ENCODE data around the gene RPUSD2. TPM values are rescaled to one million over a fixed set of nuclear protein-coding genes. Genes with fewer than 3 reads are reported as not detected.

Gene RPUSD2
- total RNA-seq, 5 donors from 2014 or later (not counting 1 experiment from before 2014, with no cell fraction given) = 17.4 to 24.7 (median 18.9) TPM

- H3K4me1 Mint-ChIP-seq = peaks cover 27 to 36% (median 31%) of the 10 kb centered on the region in 3 donors
- Histone ChIP-seq H3K27me3 (replicated peaks in 1 of 2; ENCODE audit: control insufficient read depth in 2 of 2, extremely low read depth in 1 of 2, insufficient read depth in 2 of 2, low read length in 1 of 2) (peaks cover 0 to 12% of the 10 kb centered on the region in 2 experiments), H3K36me3 (ENCODE audit: control insufficient read depth in 2 of 2, extremely low read depth in 1 of 2, insufficient read depth in 1 of 2, low read length in 1 of 2) (no peaks in the 10 kb centered on the region), H3K4me1 (ENCODE audit: control insufficient read depth in 1 of 2, extremely low read depth in 1 of 2, insufficient read depth in 2 of 2, low read length in 2 of 2) (peaks cover 6 to 16% of the 10 kb centered on the region in 2 experiments), H3K27ac (ENCODE audit: low read length) (no peak overlapping the region), H3K4me3 (ENCODE audit: control insufficient read depth in 1 of 2, extremely low read depth in 1 of 2, low read length in 1 of 2) (no peak overlapping the region), H3K9me3 (no peaks in the 10 kb centered on the region)
- ATAC-seq (replicated peaks in 1 of 4) = no peak
- POLR2A ChIA-PET = no interaction called here
- no peak for DNase-seq
- H3K4me3 Mint-ChIP-seq = peak overlapping the region in 1 of 3 donors; percentile 45
- CTCF ChIA-PET = interaction anchor here (0.5 to 1.6 kb wide), 7 partner anchors 10 to 318 kb away, joined by 3 to 6 read pairs (median 5); partner anchors contain the start of gene CCDC32 (in 1 of the 2)
- H3K27me3 Mint-ChIP-seq = peaks cover 4% of the 10 kb centered on the region in 2 donors
- H3K27ac Mint-ChIP-seq = no peak overlapping the region
- no peaks in the 10 kb centered on the region for H3K9me3 Mint-ChIP-seq
- no peaks in the 10 kb centered on the region for H3K36me3 Mint-ChIP-seq
- WGBS (ENCODE audit: insufficient coverage) = 97% methylated on average over 7 of the region's 8 CpGs
Observed at GRCh38 chr15:40591389-40591788, 22.3 kb downstream of the RPUSD2 start.

DNA sequence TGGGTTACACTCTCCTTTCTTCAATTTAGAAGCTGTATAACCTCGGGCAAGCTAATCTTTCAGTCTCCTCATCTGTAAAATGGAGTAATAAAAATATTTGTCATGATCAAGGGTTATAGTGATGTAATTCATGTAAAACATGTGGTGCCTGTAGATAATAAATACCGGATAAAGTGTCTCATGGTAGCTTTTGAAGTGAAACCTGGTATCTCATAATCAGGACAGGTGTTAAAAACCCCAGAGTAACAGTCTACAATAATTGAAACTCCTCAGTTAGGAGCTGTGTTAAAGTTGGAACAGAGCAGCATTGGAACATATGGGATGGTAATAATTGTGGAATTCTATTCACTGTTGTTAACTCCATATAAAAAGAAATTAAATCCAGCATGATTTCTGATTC is 24.1 kb downstream of the RPUSD2 start:
- ChIA-PET CTCF (interaction anchor here (0.6 to 1.2 kb wide), 6 partner anchors 9 to 651 kb away, joined by 3 to 6 read pairs (median 3); partner anchors contain the start of genes CCDC32 (in 1 of the 2), DNAJC17 (in 1 of the 2), RPUSD2 (in 1 of the 2) and ZFYVE19 (in 1 of the 2)), POLR2A (interaction anchor here (0.5 to 0.6 kb wide), 2 partner anchors 23 to 165 kb away, joined by 3 to 4 read pairs; no protein-coding TSS in a partner anchor)
- H3K36me3 ChIP-seq (ENCODE audit: control insufficient read depth in 2 of 2, extremely low read depth in 1 of 2, insufficient read depth in 1 of 2, low read length in 1 of 2) = no peaks in the 10 kb centered on the region
- H3K9me3 ChIP-seq = no peaks in the 10 kb centered on the region
- H3K27me3 ChIP-seq (replicated peaks in 1 of 2; ENCODE audit: control insufficient read depth in 2 of 2, extremely low read depth in 1 of 2, insufficient read depth in 2 of 2, low read length in 1 of 2) = peaks cover 0 to 9% of the 10 kb centered on the region in 2 experiments
- H3K9me3 Mint-ChIP-seq = no peaks in the 10 kb centered on the region
- H3K4me3 ChIP-seq (ENCODE audit: control insufficient read depth in 1 of 2, extremely low read depth in 1 of 2, low read length in 1 of 2) = no peak overlapping the region
- no CpG with 5 or more reads among the region's 2 CpGs for WGBS (ENCODE audit: insufficient coverage)
- peak overlapping the region; percentile 85 to 99 (median 90) for H3K4me3 Mint-ChIP-seq
- peak overlapping the region; percentile 95 to 99 for H3K27ac Mint-ChIP-seq
- ATAC-seq (replicated peaks in 1 of 4) = no peak
- peaks cover 6 to 16% of the 10 kb centered on the region in 2 experiments for H3K4me1 ChIP-seq (ENCODE audit: control insufficient read depth in 1 of 2, extremely low read depth in 1 of 2, insufficient read depth in 2 of 2, low read length in 2 of 2)
- peaks cover 27 to 36% (median 31%) of the 10 kb centered on the region in 3 donors for H3K4me1 Mint-ChIP-seq
- H3K27me3 Mint-ChIP-seq = peaks cover 4% of the 10 kb centered on the region in 2 donors
- H3K36me3 Mint-ChIP-seq = no peaks in the 10 kb centered on the region
- peak in 1 of 35 experiments; percentile 48 for DNase-seq
- H3K27ac ChIP-seq (ENCODE audit: low read length) = peak overlapping the region; percentile 89

DNA sequence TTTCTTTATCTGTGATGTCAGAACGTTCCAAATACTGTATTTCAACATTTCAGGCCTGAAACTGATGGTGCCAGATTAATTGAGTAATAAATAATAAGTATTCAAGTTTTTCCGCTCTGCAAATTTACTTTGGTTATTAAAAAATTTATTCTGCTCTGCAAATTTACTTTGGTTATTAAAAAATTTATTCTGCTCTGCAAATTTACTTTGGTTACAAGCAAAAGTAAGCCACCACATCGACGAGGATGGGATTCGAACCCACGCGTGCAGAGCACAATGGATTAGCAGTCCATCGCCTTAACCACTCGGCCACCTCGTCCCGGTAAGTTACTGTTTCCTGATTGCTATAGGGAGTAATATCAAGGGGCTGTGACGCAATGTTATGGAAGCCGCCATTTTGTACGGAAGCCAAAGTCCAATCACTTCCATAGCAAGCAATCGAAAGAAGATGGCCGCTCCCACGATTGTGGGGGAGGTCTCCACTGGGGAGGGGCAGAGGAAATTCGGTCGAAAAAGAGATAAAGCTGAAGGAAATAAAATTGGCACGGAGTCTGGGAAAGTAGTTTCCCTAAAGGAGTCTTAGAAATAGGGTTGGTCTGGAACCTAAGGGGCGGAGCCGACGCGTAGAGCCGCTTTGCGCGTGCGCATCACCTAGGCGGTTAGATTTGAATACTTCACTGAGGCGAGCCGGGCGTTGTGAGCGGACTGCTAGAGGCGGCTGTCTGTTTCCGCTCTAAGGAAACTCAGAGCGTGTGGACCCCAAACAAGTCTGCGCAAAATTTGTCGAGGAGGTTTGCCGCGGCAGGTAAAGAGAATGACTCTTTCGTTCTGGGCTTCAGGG is 24.7 kb downstream of the RPUSD2 start, which contains the start of gene KNL1:
TSS of gene KNL1 (plus strand) at position 662 of the 841 bp plus-strand sequence. CDS start 8,683 bp downstream, outside the sequence.
- H3K4me3 Mint-ChIP-seq = peak within 1 kb of the TSS; percentile 85 to 99 (median 90)
- H3K4me1 ChIP-seq (ENCODE audit: control insufficient read depth in 1 of 2, extremely low read depth in 1 of 2, insufficient read depth in 2 of 2, low read length in 2 of 2) = peaks cover 6 to 16% of the 10 kb centered on the region in 2 experiments
- no peaks in the 10 kb centered on the region for H3K36me3 Mint-ChIP-seq
- DNase-seq = peak; percentile 68 to 94 (median 81)
- H3K4me1 Mint-ChIP-seq = peaks cover 27 to 36% (median 31%) of the 10 kb centered on the region in 3 donors
- no peaks in the 10 kb centered on the region for H3K9me3 Mint-ChIP-seq
- peak within 1 kb of the TSS; percentile 89 for H3K27ac ChIP-seq (ENCODE audit: low read length)
- no peaks in the 10 kb centered on the region for H3K36me3 ChIP-seq (ENCODE audit: control insufficient read depth in 2 of 2, extremely low read depth in 1 of 2, insufficient read depth in 1 of 2, low read length in 1 of 2)
- CTCF ChIA-PET = interaction anchor here (0.7 to 1.2 kb wide), 6 partner anchors 8 to 652 kb away, joined by 3 to 6 read pairs (median 3); partner anchors contain the start of genes CCDC32 (in 1 of the 2), DNAJC17 (in 1 of the 2), RPUSD2 (in 1 of the 2) and ZFYVE19 (in 1 of the 2)
- no peaks in the 10 kb centered on the region for H3K9me3 ChIP-seq
- H3K27ac Mint-ChIP-seq = peak within 1 kb of the TSS; percentile 95 to 99
- under 1% methylated on average over 31 of the region's 41 CpGs for WGBS (ENCODE audit: insufficient coverage)
- peaks cover 4% of the 10 kb centered on the region in 2 donors for H3K27me3 Mint-ChIP-seq
- peak within 1 kb of the TSS; percentile 68 to 96 for H3K4me3 ChIP-seq (ENCODE audit: control insufficient read depth in 1 of 2, extremely low read depth in 1 of 2, low read length in 1 of 2)
- H3K27me3 ChIP-seq (replicated peaks in 1 of 2; ENCODE audit: control insufficient read depth in 2 of 2, extremely low read depth in 1 of 2, insufficient read depth in 2 of 2, low read length in 1 of 2) = peaks cover 0 to 6% of the 10 kb centered on the region in 2 experiments
- POLR2A ChIA-PET = interaction anchor here in 1 of 2 donors (0.5 kb wide), 1 partner anchor 24 kb away, joined by 4 read pairs; no protein-coding TSS in a partner anchor
- peak; percentile 83 to 87 (median 86) for ATAC-seq (replicated peaks in 1 of 4)

- DNase-seq = no peak
- ChIA-PET CTCF (interaction anchor here in 1 of 2 donors (0.9 kb wide), 1 partner anchor 25 kb away, joined by 4 read pairs; the partner anchor contains the start of gene RPUSD2), POLR2A (no interaction called here)
- Mint-ChIP-seq H3K4me1 (peaks cover 26 to 36% (median 31%) of the 10 kb centered on the region in 3 donors), H3K27ac (peak overlapping the region; percentile 25 to 99), H3K9me3 (no peaks in the 10 kb centered on the region), H3K36me3 (no peaks in the 10 kb centered on the region), H3K27me3 (peaks cover 4% of the 10 kb centered on the region in 2 donors), H3K4me3 (peak overlapping the region; percentile 85 to 99 (median 90))
- peak; percentile 48 to 60 (median 52) for ATAC-seq (replicated peaks in 1 of 4)
- WGBS (ENCODE audit: insufficient coverage) = under 1% methylated on average over 23 of the region's 31 CpGs
- peak overlapping the region; percentile 68 to 96 for H3K4me3 ChIP-seq (ENCODE audit: control insufficient read depth in 1 of 2, extremely low read depth in 1 of 2, low read length in 1 of 2)
- no peaks in the 10 kb centered on the region for H3K36me3 ChIP-seq (ENCODE audit: control insufficient read depth in 2 of 2, extremely low read depth in 1 of 2, insufficient read depth in 1 of 2, low read length in 1 of 2)
- H3K4me1 ChIP-seq (ENCODE audit: control insufficient read depth in 1 of 2, extremely low read depth in 1 of 2, insufficient read depth in 2 of 2, low read length in 2 of 2) = peaks cover 6 to 16% of the 10 kb centered on the region in 2 experiments
- H3K27ac ChIP-seq (ENCODE audit: low read length) = peak overlapping the region; percentile 89
- peaks cover 0 to 6% of the 10 kb centered on the region in 2 experiments for H3K27me3 ChIP-seq (replicated peaks in 1 of 2; ENCODE audit: control insufficient read depth in 2 of 2, extremely low read depth in 1 of 2, insufficient read depth in 2 of 2, low read length in 1 of 2)
- no peaks in the 10 kb centered on the region for H3K9me3 ChIP-seq
Observed at GRCh38 chr15:40594429-40594836, 25.3 kb downstream of the RPUSD2 start.

- WGBS (ENCODE audit: insufficient coverage) = 59% methylated on average over 4 of the region's 5 CpGs
- H3K27ac Mint-ChIP-seq = no peak overlapping the region
- Histone ChIP-seq H3K4me1 (ENCODE audit: control insufficient read depth in 1 of 2, extremely low read depth in 1 of 2, insufficient read depth in 2 of 2, low read length in 2 of 2) (peaks cover 6 to 10% of the 10 kb centered on the region in 2 experiments), H3K27ac (ENCODE audit: low read length) (no peak overlapping the region), H3K4me3 (ENCODE audit: control insufficient read depth in 1 of 2, extremely low read depth in 1 of 2, low read length in 1 of 2) (no peak overlapping the region), H3K27me3 (replicated peaks in 1 of 2; ENCODE audit: control insufficient read depth in 2 of 2, extremely low read depth in 1 of 2, insufficient read depth in 2 of 2, low read length in 1 of 2) (peaks cover 0 to 6% of the 10 kb centered on the region in 2 experiments), H3K9me3 (no peaks in the 10 kb centered on the region), H3K36me3 (ENCODE audit: control insufficient read depth in 2 of 2, extremely low read depth in 1 of 2, insufficient read depth in 1 of 2, low read length in 1 of 2) (no peaks in the 10 kb centered on the region)
- no peaks in the 10 kb centered on the region for H3K9me3 Mint-ChIP-seq
- H3K4me1 Mint-ChIP-seq = peaks cover 21 to 31% (median 29%) of the 10 kb centered on the region in 3 donors
- ATAC-seq (replicated peaks in 1 of 4) (no peak), DNase-seq (no peak)
- peak overlapping the region; percentile 85 to 99 (median 90) for H3K4me3 Mint-ChIP-seq
- ChIA-PET POLR2A (interaction anchor here in 1 of 2 donors (0.6 kb wide), 1 partner anchor 209 kb away, joined by 4 read pairs; no protein-coding TSS in a partner anchor), CTCF (interaction anchor here in 1 of 2 donors (0.9 kb wide), 1 partner anchor 26 kb away, joined by 4 read pairs; the partner anchor contains the start of gene RPUSD2)
- peaks cover 4% of the 10 kb centered on the region in 2 donors for H3K27me3 Mint-ChIP-seq
- no peaks in the 10 kb centered on the region for H3K36me3 Mint-ChIP-seq
Observed at GRCh38 chr15:40595219-40595618, 26.1 kb downstream of the RPUSD2 start.
